Activated T-cell treated with anti-CD3 and anti-CD28 coated beads for 4 hours (primary cell): ENCODE data around the gene DHRSX.
"Not testable (repeated sequence)": the region's sequence is repeated elsewhere in the genome, so short reads cannot be mapped to it uniquely, and the experiment has no call there.

Experiments used
- DNase-seq: peaks from one replicate; pipeline ENCODE4 v3.0.0-alpha.2; 2020

Gene DHRSX

GRCh38 chrX:2345562-2345961, 155.2 kb downstream of the DHRSX start:
- DNase-seq, result no peak

DNA sequence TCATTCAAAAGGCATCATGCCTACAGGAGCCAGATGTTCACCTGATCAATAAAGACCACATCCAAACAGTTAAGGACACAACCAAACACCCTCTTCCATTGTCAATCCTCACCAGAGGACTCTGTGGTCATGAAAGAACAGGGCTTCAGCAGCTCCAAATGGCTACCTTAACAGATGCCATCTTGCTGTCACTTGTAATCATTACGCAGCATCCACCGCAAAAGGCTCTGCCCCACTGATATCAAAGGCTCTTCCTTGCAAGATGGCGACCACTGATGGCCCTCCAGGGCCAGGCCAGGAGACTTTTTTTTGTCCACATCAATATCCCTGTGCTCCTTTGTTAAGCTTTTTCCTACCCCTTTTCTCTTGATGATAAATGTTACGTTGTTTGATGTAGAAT, 157.4 kb downstream of the DHRSX start:
- DNase-seq, result no peak

- DNase-seq, result no peak
Measured at GRCh38 chrX:2342874-2343273, 157.9 kb downstream of the DHRSX start.

DNA sequence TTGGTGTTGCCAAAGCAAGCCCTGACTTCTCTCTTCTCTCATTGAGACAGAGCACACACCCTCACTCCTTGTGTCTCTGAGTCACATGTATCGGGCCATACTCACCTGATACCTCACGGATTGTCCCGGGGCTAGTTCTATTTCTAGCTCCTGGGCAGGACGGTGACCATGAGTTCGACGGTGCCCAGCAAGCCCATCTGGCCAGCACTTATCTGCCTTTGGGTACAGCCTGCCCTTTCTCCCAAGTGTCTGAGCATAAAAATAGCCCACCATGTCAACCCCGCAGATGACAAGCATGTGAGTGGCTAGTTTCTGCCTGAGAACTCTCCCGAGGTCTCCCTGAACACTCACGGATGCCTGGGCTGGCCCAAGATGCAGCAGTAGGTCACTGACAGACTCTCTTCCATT, 158.5 kb downstream of the DHRSX start:
- DNase-seq, result no peak

DNA sequence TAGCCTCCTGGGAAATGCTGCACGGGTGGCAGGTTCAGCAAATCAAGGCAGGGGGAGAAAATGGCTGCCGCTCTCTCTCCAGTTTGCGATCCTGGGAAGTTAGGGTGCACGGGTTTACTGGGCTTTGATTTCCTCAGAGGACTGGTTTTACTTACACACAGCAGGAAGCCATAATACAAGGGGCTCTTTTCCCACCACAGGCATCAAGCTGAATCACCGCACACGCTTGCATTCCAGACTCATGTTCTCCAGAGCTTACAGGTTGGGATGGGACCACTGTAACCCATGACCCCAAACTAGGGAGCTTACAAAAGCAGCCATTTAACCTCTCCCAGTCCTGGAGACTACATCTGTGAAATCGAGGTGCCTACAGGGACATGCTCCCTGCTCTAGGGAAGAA, 159.8 kb downstream of the DHRSX start:
- no peak for DNase-seq

DNA sequence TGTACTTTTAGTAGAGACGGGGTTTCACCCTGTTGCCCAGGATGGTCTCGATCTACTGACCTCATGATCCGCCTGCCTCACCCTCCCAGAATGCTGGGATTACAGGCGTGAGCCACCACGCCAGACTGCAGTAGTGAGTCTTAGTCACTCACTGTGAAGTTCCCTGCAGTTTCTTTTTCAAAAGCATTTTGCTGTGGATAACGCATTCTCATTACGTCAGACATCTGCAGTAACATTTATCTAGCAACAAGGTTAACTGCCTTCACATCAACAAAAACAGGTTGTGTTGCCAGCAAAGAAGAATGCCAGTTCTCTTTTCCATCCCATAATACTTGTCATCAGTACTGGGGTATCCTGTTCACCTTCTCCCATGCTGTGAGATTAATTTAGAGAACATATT, 164.6 kb downstream of the DHRSX start:
- no peak for DNase-seq

DNA sequence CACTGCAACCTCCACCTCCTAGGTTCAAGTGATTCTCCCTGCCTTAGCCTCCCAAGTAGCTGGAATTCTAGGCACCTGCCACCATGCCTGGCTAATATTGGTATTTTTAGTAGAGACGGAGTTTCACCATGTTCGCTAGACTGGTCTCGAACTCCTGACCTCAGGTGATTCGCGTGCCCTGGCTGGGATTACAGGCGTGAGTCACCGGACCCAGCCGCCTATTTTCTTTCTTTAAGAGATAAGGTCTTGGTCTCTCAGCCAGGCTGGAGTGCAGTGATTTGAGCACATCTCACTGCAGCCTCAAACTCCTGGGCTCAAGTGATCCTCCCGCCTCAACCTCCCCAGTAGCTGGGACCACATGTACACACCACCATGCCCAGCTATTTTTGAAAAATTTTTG, 166.5 kb downstream of the DHRSX start:
- DNase-seq, result no peak

- no peak for DNase-seq
Measured at GRCh38 chrX:2332252-2332651, 168.5 kb downstream of the DHRSX start.

DNA sequence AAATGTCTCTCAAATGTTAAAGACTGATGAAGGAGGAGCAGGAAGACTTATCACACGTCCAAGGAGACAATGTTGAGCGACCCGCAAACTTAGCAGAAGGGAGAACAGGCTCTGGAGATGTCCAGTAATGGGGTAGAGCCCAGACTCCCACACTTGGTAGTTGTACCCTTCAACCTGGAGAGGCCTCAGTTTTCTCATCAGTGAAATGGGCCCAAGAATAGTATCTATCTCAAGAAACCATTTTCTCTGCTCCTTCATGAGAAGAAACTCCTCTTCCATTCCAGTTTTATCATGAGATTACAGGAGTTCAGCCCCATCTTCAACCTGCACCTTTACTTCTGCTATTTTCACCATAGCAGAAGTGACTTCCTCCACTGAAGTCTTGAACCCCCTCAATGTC, 169.9 kb downstream of the DHRSX start:
- no peak for DNase-seq

- DNase-seq, result no peak
Measured at GRCh38 chrX:2330487-2330886, 170.3 kb downstream of the DHRSX start.

DNA sequence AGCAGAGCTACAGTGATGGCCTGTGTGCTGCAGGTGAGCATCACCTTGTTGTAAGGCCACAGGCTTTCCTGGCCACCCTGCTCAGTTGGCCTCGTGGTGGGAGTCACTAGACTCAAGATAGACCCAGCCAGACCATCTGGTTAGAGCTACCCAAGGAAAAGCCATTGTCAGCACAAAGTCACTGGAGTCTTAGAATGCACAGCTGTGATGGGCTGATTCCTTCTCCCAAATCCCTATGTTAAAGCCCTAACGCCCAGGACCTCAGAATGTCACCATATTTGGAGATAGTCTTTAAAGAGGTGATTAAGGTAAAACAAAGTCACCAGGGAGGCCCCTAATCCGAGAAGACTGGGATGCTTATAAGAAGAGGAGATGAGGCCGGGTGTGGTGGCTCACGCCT, 173.4 kb downstream of the DHRSX start:
- DNase-seq, result no peak

DNA sequence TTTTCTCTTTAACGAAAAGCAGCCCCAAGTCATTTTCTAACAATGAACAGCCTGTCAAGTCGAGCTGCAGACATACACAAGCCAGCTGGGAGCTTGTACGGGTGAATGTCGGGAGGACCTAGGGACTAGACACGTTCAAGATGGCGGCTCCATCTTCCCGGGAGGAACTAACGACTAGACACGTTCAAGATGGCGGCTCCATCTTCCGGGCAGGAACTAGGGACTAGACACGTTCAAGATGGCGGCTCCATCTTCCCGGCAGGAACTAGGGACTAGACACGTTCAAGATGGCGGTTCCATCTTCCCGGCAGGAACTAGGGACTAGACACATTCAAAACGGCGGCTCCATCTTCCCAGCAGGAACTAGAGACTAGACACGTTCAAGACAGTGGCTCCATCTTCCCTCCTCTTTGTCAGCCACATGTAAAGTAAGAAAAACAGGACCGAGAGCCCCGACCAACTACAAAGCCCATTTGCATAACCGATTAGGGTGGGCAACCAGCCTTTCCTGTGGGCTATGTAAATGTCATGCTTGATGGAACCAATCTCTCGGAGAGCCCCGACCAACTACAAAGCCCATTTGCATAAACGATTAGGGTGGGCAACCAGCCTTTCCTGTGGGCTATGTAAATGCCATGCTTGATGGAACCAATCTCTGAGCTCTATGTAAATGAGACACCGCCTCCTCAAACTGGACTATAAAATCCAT, 175.5 kb downstream of the DHRSX start:
- DNase-seq, result no peak

DNA sequence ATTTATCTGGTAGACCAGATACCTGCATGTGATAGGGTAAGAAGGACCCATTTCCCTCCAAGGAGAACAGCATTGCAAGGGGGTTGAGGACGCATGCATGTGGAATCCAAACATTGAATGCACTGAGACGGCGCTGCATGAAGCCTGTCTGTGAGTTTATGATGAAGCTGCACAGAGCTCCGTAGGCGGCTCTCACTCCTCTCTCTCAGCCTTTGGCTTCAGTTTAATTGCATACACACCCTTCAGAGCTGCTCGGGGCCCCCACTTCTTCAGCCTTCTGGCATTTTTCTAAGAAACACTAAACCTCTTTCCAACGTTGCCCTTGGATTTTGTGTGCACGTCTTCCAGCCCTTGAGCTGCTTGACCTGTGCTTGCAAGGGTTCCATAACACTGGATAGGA, 176.6 kb downstream of the DHRSX start:
- DNase-seq, result no peak

GRCh38 chrX:2321411-2321810, 179.4 kb downstream of the DHRSX start:
- DNase-seq, result no peak

- no peak for DNase-seq
Measured at GRCh38 chrX:2320580-2321327, 180.0 kb downstream of the DHRSX start.

DNA sequence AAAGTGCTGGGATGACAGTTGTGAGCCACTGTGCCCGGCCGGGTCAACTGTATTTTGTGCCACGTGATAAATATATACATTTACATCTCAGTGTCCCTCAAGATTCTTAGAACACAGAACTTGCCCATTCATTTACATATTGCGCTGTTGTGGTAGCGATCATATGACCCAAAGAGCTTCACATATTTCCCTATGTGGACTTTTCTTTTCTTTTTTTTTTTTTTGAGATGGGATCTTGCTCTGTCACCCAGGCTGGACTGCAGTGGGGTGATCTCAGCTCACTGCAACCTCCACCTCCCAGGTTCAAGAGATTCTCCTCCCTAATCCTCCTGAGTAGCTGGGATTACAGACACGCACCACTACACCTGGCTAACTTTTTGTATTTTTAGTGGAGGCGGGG, 180.7 kb downstream of the DHRSX start:
- DNase-seq, result no peak

DNA sequence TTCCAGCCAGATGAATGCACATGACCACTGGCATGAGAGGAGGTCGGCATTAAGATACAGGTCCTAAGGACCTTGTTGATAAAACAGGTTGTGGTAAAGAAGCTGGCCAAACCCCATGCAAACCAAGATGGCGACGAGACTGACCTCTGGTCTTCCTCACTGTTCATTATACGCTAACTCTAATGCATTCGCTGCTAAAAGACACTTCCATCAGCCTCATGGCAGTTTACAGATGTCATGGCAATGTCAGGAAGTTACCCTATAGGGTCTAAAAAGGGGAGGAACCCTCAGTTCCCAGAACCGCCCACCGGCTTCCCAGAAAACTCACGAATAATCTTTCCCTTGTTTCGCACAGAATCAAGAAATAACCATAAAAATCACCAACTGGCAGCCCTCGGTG, 182.4 kb downstream of the DHRSX start:
- DNase-seq, result no peak

- no peak for DNase-seq
Measured at GRCh38 chrX:2317527-2318055, 183.2 kb downstream of the DHRSX start.

DNA sequence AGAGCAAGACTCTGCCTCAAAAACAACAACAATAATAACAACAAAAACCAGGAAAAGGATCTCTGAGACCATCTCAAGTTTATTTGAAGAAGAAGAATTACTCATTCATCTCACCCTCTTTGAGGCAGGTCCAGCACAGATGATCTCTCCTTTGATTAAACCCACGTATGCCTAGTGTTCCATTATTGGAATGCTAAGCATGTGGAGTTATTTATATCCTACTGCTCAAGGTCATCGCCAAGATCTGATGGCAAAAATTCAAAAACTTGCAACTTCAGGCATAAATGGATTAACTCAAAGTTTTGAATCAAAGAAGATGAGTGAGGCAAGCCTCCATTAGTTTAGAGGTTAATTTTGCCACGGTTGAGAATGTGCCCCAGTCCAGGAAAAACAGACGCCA, 184.2 kb downstream of the DHRSX start:
- DNase-seq, result no peak

- no peak for DNase-seq
Measured at GRCh38 chrX:2315434-2315833, 185.3 kb downstream of the DHRSX start.

DNA sequence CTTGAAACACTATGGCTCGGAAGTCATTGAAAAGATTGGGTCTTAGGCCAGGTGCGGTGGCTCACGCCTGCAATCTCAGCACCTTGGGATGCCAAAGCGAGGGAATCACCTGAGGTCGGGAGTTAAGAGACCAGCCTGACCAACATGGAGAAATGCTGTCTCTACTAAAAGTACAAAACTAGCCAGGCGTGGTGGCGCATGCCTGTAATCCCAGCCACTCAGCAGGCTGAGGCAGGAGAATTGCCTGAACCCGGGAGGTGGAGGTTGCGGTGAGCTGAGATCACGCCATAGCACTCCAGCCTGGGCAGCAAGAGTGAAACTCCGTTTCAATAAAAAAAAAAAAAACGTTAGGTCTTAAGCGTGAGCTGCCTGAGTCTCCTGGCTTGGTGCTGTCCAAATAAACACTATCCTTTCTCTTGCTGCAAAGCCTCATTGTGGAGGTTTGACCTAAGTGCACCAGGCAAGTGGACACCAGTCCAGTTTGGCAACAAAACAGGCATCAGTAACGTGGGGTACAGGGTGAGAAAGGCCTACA, 185.9 kb downstream of the DHRSX start:
- DNase-seq, result no peak

- no peak for DNase-seq
Measured at GRCh38 chrX:2313864-2314640, 186.7 kb downstream of the DHRSX start.

GRCh38 chrX:2312061-2312591, 188.7 kb downstream of the DHRSX start:
- not testable (repeated sequence) for DNase-seq
